Endothelial cell (in vitro differentiated cells): ENCODE data around the gene AK1. TPM values are rescaled to one million over a fixed set of nuclear protein-coding genes. Genes with fewer than 3 reads are reported as not detected.
A peak's percentile ranks its signal among the peaks of the same experiment; 100 is the strongest.
"Not testable (repeated sequence)": the region's sequence is repeated elsewhere in the genome, so short reads cannot be mapped to it uniquely, and the experiment has no call there.

Experiments used
- DNase-seq: peaks from one replicate; pipeline ENCODE4 v3.0.0; 2021; ENCODE audit warnings: low spot score
- H3K27ac Mint-ChIP-seq: one replicate; pipeline ENCODE4 v1.8.0; 2021; ENCODE audit warnings: mixed read lengths, inconsistent platforms; ENCODE audit not compliant: unreplicated experiment
- H3K27me3 Mint-ChIP-seq: one replicate; pipeline ENCODE4 v1.8.0; 2021; ENCODE audit warnings: mild to moderate bottlenecking, moderate library complexity, mixed read lengths, inconsistent platforms; ENCODE audit not compliant: unreplicated experiment
- H3K36me3 Mint-ChIP-seq: one replicate; pipeline ENCODE4 v1.8.0; 2021; ENCODE audit warnings: mild to moderate bottlenecking, low read depth, mixed read lengths, inconsistent platforms; ENCODE audit not compliant: unreplicated experiment
- H3K4me1 Mint-ChIP-seq: one replicate; pipeline ENCODE4 v1.8.0; 2021; ENCODE audit warnings: mild to moderate bottlenecking, mixed read lengths, inconsistent platforms; ENCODE audit not compliant: unreplicated experiment
- H3K4me3 Mint-ChIP-seq: one replicate; pipeline ENCODE4 v1.8.0; 2021; ENCODE audit warnings: mild to moderate bottlenecking, mixed read lengths, inconsistent platforms; ENCODE audit not compliant: unreplicated experiment
- H3K9me3 Mint-ChIP-seq: one replicate; pipeline ENCODE4 v1.8.0; 2021; ENCODE audit warnings: mixed read lengths, inconsistent platforms; ENCODE audit not compliant: unreplicated experiment
- CTCF ChIP-seq: fragments of 200-600 bp; sonication (generic); IDR thresholded peaks from one replicate; pipeline ENCODE4 v1.5.0; 2021; ENCODE audit warnings: antibody characterized with exemption; ENCODE audit not compliant: unreplicated experiment
- total RNA-seq: library from RNA; stranded (reverse); fragmentation: NEBNext Ultra II Directional; extraction: Animal tissue kit (Norgen Biotek cat#: 25700); gene quantifications from one replicate; pipeline ENCODE4 v1.2.1, GENCODE V29; 2021; ENCODE audit not compliant: unreplicated experiment

Gene AK1
- total RNA-seq, 1 donor from 2014 or later = 63.3 TPM

- H3K4me3 Mint-ChIP-seq = peak overlapping the region; percentile 63
- DNase-seq = no peak
- peaks cover 7% of the 10 kb centered on the region for H3K27me3 Mint-ChIP-seq
- no peaks in the 10 kb centered on the region for H3K9me3 Mint-ChIP-seq
- peak overlapping the region; percentile 63 for H3K27ac Mint-ChIP-seq
- TF ChIP-seq CTCF = no peak
- H3K36me3 Mint-ChIP-seq = peaks cover 24% of the 10 kb centered on the region
- H3K4me1 Mint-ChIP-seq = peaks cover 70% of the 10 kb centered on the region
These were observed 36.2 kb downstream of the AK1 start for GRCh38 chr9:127841087-127841835.

GRCh38 chr9:127838375-127839078 is 38.9 kb downstream of the AK1 start:
- no peak overlapping the region for H3K4me3 Mint-ChIP-seq
- DNase-seq = peak; percentile 69
- peak overlapping the region; percentile 95 for H3K27ac Mint-ChIP-seq
- TF ChIP-seq CTCF = no peak
- peaks cover 7% of the 10 kb centered on the region for H3K27me3 Mint-ChIP-seq
- no peaks in the 10 kb centered on the region for H3K9me3 Mint-ChIP-seq
- peaks cover 66% of the 10 kb centered on the region for H3K4me1 Mint-ChIP-seq
- H3K36me3 Mint-ChIP-seq = peaks cover 24% of the 10 kb centered on the region

GRCh38 chr9:127837346-127837745 is 40.1 kb downstream of the AK1 start:
- H3K27ac Mint-ChIP-seq = peak overlapping the region; percentile 50
- H3K4me1 Mint-ChIP-seq = peaks cover 61% of the 10 kb centered on the region
- H3K9me3 Mint-ChIP-seq = no peaks in the 10 kb centered on the region

GRCh38 chr9:127836561-127836960 is 40.9 kb downstream of the AK1 start:
- DNase-seq, H3K9me3 Mint-ChIP-seq, H3K27me3 Mint-ChIP-seq, H3K4me3 Mint-ChIP-seq: not testable (repeated sequence)
- H3K36me3 Mint-ChIP-seq = peaks cover 23% of the 10 kb centered on the region
- H3K27ac Mint-ChIP-seq = peak overlapping the region; percentile 67
- peaks cover 58% of the 10 kb centered on the region for H3K4me1 Mint-ChIP-seq

More at GRCh38 chr9:127837346-127837745, 40.1 kb downstream of the AK1 start:
- TF ChIP-seq CTCF = no peak
- peak overlapping the region; percentile 29 for H3K4me3 Mint-ChIP-seq
- peaks cover 6% of the 10 kb centered on the region for H3K27me3 Mint-ChIP-seq
- peaks cover 26% of the 10 kb centered on the region for H3K36me3 Mint-ChIP-seq
- no peak for DNase-seq

- Mint-ChIP-seq H3K9me3 (no peaks in the 10 kb centered on the region), H3K27ac (peak overlapping the region; percentile 36), H3K36me3 (peaks cover 18% of the 10 kb centered on the region), H3K27me3 (peaks cover 7% of the 10 kb centered on the region), H3K4me1 (peaks cover 54% of the 10 kb centered on the region), H3K4me3 (no peak overlapping the region)
- no peak for DNase-seq
- TF ChIP-seq CTCF = no peak
These were observed 41.4 kb downstream of the AK1 start for GRCh38 chr9:127835991-127836516.
